HepG2 (cell line): ENCODE data around the gene PLXDC2. TPM values are rescaled to one million over a fixed set of nuclear protein-coding genes. Genes with fewer than 3 reads are reported as not detected.

Experiments used
- ATAC-seq: fragments of 200-7000 bp; cut with Tn5 transposase; 3 replicates; pipeline ENCODE4 v1.9.1; 2020; ENCODE audit warnings: mild to moderate bottlenecking, moderate library complexity
- BruUV-seq: library from RNA; stranded (reverse); fragments of 400-500 nt; replicated peaks from 2 replicates; lab custom pipeline; 2021; lab: Mats Ljungman, UMichigan
- CTCF ChIA-PET: fragments of 300-600 bp; formaldehyde crosslinking; extraction: SDS; loops from one replicate; lab custom pipeline; 2021; ENCODE audit warnings: low total read pairs, inconsistent platforms, low intra/inter-chr PET ratio; lab: Yijun Ruan, JAX
- POLR2A ChIA-PET: fragments of 350-600 bp; sonication (Branson Sonifier 250); formaldehyde crosslinking; loops from one replicate; lab custom pipeline; 2020; ENCODE audit warnings: antibody characterized with exemption, inconsistent platforms; lab: Yijun Ruan, JAX
- DNase-seq: peaks from one replicate; pipeline ENCODE4 v3.0.0-alpha.2; 2015; ENCODE audit warnings: low spot score
- FAIRE-seq: peaks from 3 replicates; lab custom pipeline; 2011; peaks lifted over from hg19 to GRCh38; lab: Jason Lieb, UNC
- H2AFZ ChIP-seq: one replicate; pipeline ENCODE4 v1.6.1; 2011; ENCODE audit warnings: low read length, inconsistent platforms
- H3K27ac ChIP-seq: fragments of 300-600 bp; 3 replicates; pipeline ENCODE4 v1.8.0; 2011; ENCODE audit warnings: mixed run types, mild to moderate bottlenecking, mixed read lengths, low read length, inconsistent platforms; ENCODE audit not compliant: insufficient read depth; ENCODE audit errors: extremely low read length
- H3K27me3 ChIP-seq, 2 experiments: fragments of 200-600 bp in 1 of 2; 2 replicates in 1 of 2; 3 replicates in 1 of 2; pipeline versions ENCODE4 v1.6.0 to v1.8.0; 2011; ENCODE audit warnings: low read length in 2 of 2, mild to moderate bottlenecking in 2 of 2, moderate library complexity in 2 of 2, inconsistent platforms in 1 of 2; ENCODE audit not compliant: insufficient read depth in 2 of 2, control insufficient read depth in 1 of 2
- H3K36me3 ChIP-seq, 2 experiments: fragments of 200-600 bp in 1 of 2; replicated peaks in 1 of 2; 2 replicates in 1 of 2; 3 replicates in 1 of 2; pipeline versions ENCODE4 v1.5.1 to v1.8.0; 2011; ENCODE audit warnings: low read length in 2 of 2, inconsistent platforms in 1 of 2; ENCODE audit not compliant: insufficient read depth in 2 of 2, control insufficient read depth in 1 of 2
- H3K4me1 ChIP-seq: 2 replicates; pipeline ENCODE4 v1.5.1; 2012; ENCODE audit warnings: low read length, inconsistent platforms; ENCODE audit not compliant: insufficient read depth
- H3K4me2 ChIP-seq: 2 replicates; pipeline ENCODE4 v1.6.0; 2011; ENCODE audit warnings: low read depth, low read length, inconsistent platforms
- H3K4me3 ChIP-seq, 3 experiments: fragments of 200-600 bp in 1 of 3; sonication (generic), shearing (Covaris generic) in 1 of 3; replicated peaks in 1 of 3; 2 replicates each; pipeline ENCODE4 v1.5.1; 2011 to 2016; ENCODE audit warnings: low read length in 3 of 3, inconsistent platforms in 2 of 3, low read depth in 2 of 3, mild to moderate bottlenecking in 2 of 3, control low read depth in 1 of 3, mixed read lengths in 1 of 3; ENCODE audit not compliant: insufficient read depth in 1 of 3
- H3K79me2 ChIP-seq: one replicate; pipeline ENCODE4 v1.6.1; 2011; ENCODE audit warnings: low read length, inconsistent platforms; ENCODE audit not compliant: insufficient read depth
- H3K9ac ChIP-seq: 2 replicates; pipeline ENCODE4 v1.6.0; 2011; ENCODE audit warnings: mild to moderate bottlenecking, low read depth, low read length, inconsistent platforms; ENCODE audit not compliant: insufficient read depth
- H3K9me3 ChIP-seq: 2 replicates; pipeline ENCODE4 v1.5.1; 2012; ENCODE audit warnings: mild to moderate bottlenecking, low read length
- H4K20me1 ChIP-seq: 2 replicates; pipeline ENCODE4 v1.6.0; 2011; ENCODE audit warnings: inconsistent platforms, mild to moderate bottlenecking, low read length, moderate library complexity; ENCODE audit not compliant: insufficient read depth
- ATM ChIP-seq: fragments of 450-650 bp; IDR thresholded peaks from 2 replicates; pipeline ENCODE4 v1.7.1; 2017; ENCODE audit warnings: mild to moderate bottlenecking, borderline replicate concordance
- HNF4A ChIP-seq: sonication (generic); formaldehyde crosslinking; IDR thresholded peaks from 2 replicates; pipeline ENCODE4 v1.4.0; 2020; ENCODE audit warnings: missing genetic modification reagents
- HOXA3 ChIP-seq: sonication (generic); formaldehyde crosslinking; IDR thresholded peaks from 2 replicates; pipeline ENCODE4 v1.5.0; 2020; ENCODE audit warnings: missing genetic modification reagents
- MBNL3 ChIP-seq: fragments of 250-450 bp; sonication (Bioruptor Pico); conservative IDR thresholded peaks from 2 replicates; pipeline ENCODE4 v1.8.0; 2022; ENCODE audit warnings: mild to moderate bottlenecking, inconsistent platforms
- ZNF513 ChIP-seq: sonication (generic); formaldehyde crosslinking; conservative IDR thresholded peaks from 2 replicates; pipeline ENCODE4 v1.5.0; 2020; ENCODE audit warnings: missing genetic modification reagents
- WGBS: methylation state at CpG from one replicate; pipeline ENCODE4 v1.1.6; 2017; ENCODE audit warnings: low lambda C conversion rate; 5-methylcytosine and 5-hydroxymethylcytosine counted together
- in situ Hi-C: cut with HindIII; loops from 2 replicates; pipeline ENCODE4 v1.10.0; 2017; ENCODE audit warnings: low pct_unique_long_range_greater_than_20kb; ENCODE audit not compliant: extremely low pct_ligation_motif_present
- intact Hi-C: fragments of 100-400 bp; cut with micrococcal nuclease; formaldehyde crosslinking; loops from one replicate; pipeline ENCODE4 v1.10.0; 2022; ENCODE audit not compliant: unreplicated experiment
- polyA plus RNA-seq, 8 experiments: library from polyadenylated mRNA; depleted of rRNA in 3 of 8; stranded (reverse) in 7 of 8; unstranded in 1 of 8; fragments of >200 nt; fragmentation: Illumina TruSeq in 4 of 8; extraction: Trizol in 4 of 8; gene quantifications; 2 replicates each; pipeline versions ENCODE4 v1.2.1 to v1.2.3, GENCODE V29; 2011 to 2016; ENCODE audit warnings: low read depth in 4 of 8, missing spikeins in 1 of 8, mixed read lengths in 1 of 8; ENCODE audit not compliant: insufficient read depth in 1 of 8
- total RNA-seq, 5 experiments: library from RNA; depleted of rRNA; stranded (reverse); fragments of >200 nt; fragmentation: Illumina TruSeq; extraction: Trizol; gene quantifications; 2 replicates each; pipeline ENCODE4 v1.2.3, GENCODE V29; 2016; ENCODE audit warnings: low read depth in 1 of 5

PLXDC2 gene
- total and polyA plus RNA-seq, 2 of the 13 experiments (the other 11 are each of a cell fraction or from before 2014, with no cell fraction given): 2.1 to 2.4 TPM

DNA sequence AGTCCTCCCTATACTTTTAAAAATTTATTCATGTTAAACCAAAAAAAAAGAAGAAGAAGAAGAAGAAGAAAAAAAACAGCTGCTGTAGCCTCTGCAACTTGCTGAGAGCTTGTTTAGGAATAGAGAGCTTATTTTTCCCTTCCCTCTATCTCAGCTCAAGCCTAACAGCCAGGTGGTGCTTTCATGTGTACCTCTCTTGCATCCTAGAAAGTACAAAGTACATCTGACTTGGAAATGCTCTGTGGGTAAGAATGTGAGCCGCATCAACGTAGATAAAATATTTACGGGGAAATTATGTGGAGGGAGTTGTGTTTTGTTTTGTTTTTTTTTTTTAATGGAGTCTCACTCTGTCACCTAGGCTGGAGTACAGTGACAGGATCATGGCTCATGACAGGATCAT is 99.6 kb downstream of the PLXDC2 start:
- BruUV-seq: no TSS peak

GRCh38 chr10:19917751-19918478 is 101.7 kb downstream of the PLXDC2 start:
- no TSS peak for BruUV-seq
- no peaks in the 10 kb centered on the region for H3K36me3 ChIP-seq
- POLR2A ChIA-PET: no interaction called here
- no peaks in the 10 kb centered on the region for H3K27me3 ChIP-seq
- H3K4me2 ChIP-seq: no peak overlapping the region
- H3K9ac ChIP-seq: no peak overlapping the region
- in situ Hi-C loops: no loop called here
- no peak; the same call in 2 of the 3 replicates for ATAC-seq
- TF ChIP-seq MBNL3 (CRISPR knock-in tag) (no peak), ATM (no peak)
- TF ChIP-seq, all 625 proteins: peak for 0
- no peaks in the 10 kb centered on the region for H3K79me2 ChIP-seq
- no peak overlapping the region for H3K27ac ChIP-seq
- no peaks in the 10 kb centered on the region for H4K20me1 ChIP-seq
- no peak for FAIRE-seq
- intact Hi-C loops: no loop called here
- no peak overlapping the region for H3K4me3 ChIP-seq
- no peak for DNase-seq
- H2AFZ ChIP-seq: no peak overlapping the region
- peaks cover 24% of the 10 kb centered on the region for H3K4me1 ChIP-seq
- WGBS: 21% methylated on average over 3 of the region's 3 CpGs
- CTCF ChIA-PET: no interaction called here
- no peaks in the 10 kb centered on the region for H3K9me3 ChIP-seq

More for the DNA sequence above, 99.6 kb downstream of the PLXDC2 start:
- Histone ChIP-seq H3K79me2 (no peaks in the 10 kb centered on the region), H2AFZ (no peak overlapping the region)
- CTCF ChIA-PET: no interaction called here
- WGBS: 25% methylated on average over 3 of the region's 3 CpGs
- TF ChIP-seq HNF4A (CRISPR knock-in tag) (0 out of 2 replicates have a peak, but pooled peaks have one; percentile 16), HOXA3 (CRISPR knock-in tag) (no peak), ZNF513 (no peak)
- TF ChIP-seq, all 625 proteins: peak for 1
- Histone ChIP-seq H3K4me3 (no peak overlapping the region), H3K9ac (no peak overlapping the region), H3K4me1 (peaks cover 24% of the 10 kb centered on the region), H3K36me3 (no peaks in the 10 kb centered on the region), H3K27me3 (no peaks in the 10 kb centered on the region), H3K9me3 (no peaks in the 10 kb centered on the region), H3K4me2 (no peak overlapping the region), H3K27ac (no peak overlapping the region), H4K20me1 (no peaks in the 10 kb centered on the region)
- POLR2A ChIA-PET: no interaction called here
- in situ Hi-C loops (no loop called here), intact Hi-C loops (no loop called here)
- FAIRE-seq (no peak), DNase-seq (no peak), ATAC-seq (peak; percentile 61; the same call in 2 of the 3 replicates)
